Ishikawa (cell line): ENCODE results near the gene KDM3A.

Source experiments
- CREB1 ChIP-seq: IDR thresholded peaks from 2 replicates; pipeline ENCODE4 v1.6.1; 2012; ENCODE audit warnings: low read depth
- EP300 ChIP-seq: IDR thresholded peaks from 2 replicates; pipeline ENCODE4 v1.6.1; 2012; ENCODE audit warnings: borderline replicate concordance
- TEAD4 ChIP-seq: IDR thresholded peaks from 2 replicates; pipeline ENCODE4 v1.6.1; 2012
- USF1 ChIP-seq: IDR thresholded peaks from 2 replicates; pipeline ENCODE4 v1.6.1; 2012

DNA sequence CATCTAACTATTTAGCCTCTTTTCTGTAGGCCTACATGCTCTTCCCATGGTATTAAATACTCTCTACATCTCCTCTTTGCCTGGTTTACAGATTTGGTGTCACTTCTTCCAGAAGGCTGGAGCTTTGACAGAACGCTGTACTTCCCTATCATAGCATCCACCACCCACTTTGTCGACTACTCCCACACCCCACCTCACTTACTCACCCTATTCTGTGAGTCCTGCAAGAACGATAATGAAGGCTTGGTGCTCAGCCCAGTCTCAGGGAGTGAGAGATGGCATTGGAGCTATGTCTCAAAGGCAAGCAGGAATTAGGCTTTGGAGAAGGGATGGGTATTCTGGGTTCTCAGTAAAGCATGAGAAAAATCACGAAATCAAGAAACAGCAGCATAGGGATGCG, 20.3 kb upstream of the KDM3A start:
- TF ChIP-seq TEAD4 (no peak), CREB1 (no peak), USF1 (no peak), EP300 (no peak)
